PC-3 (cell line): ENCODE data around the gene FBXO10. TPM values are rescaled to one million over a fixed set of nuclear protein-coding genes. Genes with fewer than 3 reads are reported as not detected.

Experiments
- ATAC-seq: fragments of 200-7000 bp; cut with Tn5 transposase; 2 replicates; pipeline ENCODE4 v1.9.1; 2020; ENCODE audit warnings: mild to moderate bottlenecking, moderate library complexity
- BruUV-seq: library from RNA; stranded (reverse); fragments of 400-500 nt; replicated peaks from 2 replicates; lab custom pipeline; 2021; lab: Mats Ljungman, UMichigan
- CTCF ChIA-PET: fragments of 300-600 bp; sonication (Branson Sonifier 250); formaldehyde crosslinking; loops from one replicate; lab custom pipeline; 2022; ENCODE audit warnings: antibody characterized with exemption; lab: Charles Lee
- POLR2A ChIA-PET: fragments of 300-600 bp; sonication (Branson Sonifier 250); formaldehyde crosslinking; loops from one replicate; lab custom pipeline; 2022; ENCODE audit warnings: antibody characterized with exemption; ENCODE audit not compliant: unreplicated experiment; lab: Charles Lee
- DNase-seq: peaks from one replicate; pipeline ENCODE4 v3.0.0-alpha.2; 2015
- H2AFZ ChIP-seq: fragments of 300-600 bp; sonication (generic); 2 replicates; pipeline ENCODE4 v1.6.0; 2016; ENCODE audit warnings: antibody characterized with exemption, low read length
- H3F3A ChIP-seq: fragments of 300-600 bp; sonication (generic); one replicate; pipeline ENCODE4 v1.6.0; 2017; ENCODE audit warnings: antibody characterized with exemption, low read length, control low read depth, mild to moderate bottlenecking; ENCODE audit not compliant: unreplicated experiment
- H3K27ac ChIP-seq: fragments of 300-600 bp; sonication (generic); 2 replicates; pipeline ENCODE4 v1.5.1; 2016; ENCODE audit warnings: mild to moderate bottlenecking, low read length
- H3K27me3 ChIP-seq: fragments of 300-600 bp; sonication (generic); 2 replicates; pipeline ENCODE4 v1.6.1; 2016; ENCODE audit warnings: low read length, mixed read lengths
- H3K36me3 ChIP-seq: fragments of 300-600 bp; sonication (generic); 2 replicates; pipeline ENCODE4 v1.6.1; 2016; ENCODE audit warnings: low read depth, mixed run types, low read length, mixed read lengths
- H3K4me1 ChIP-seq: fragments of 300-600 bp; sonication (generic); 2 replicates; pipeline ENCODE4 v1.5.1; 2016; ENCODE audit warnings: low read length; ENCODE audit not compliant: insufficient read depth
- H3K4me2 ChIP-seq: fragments of 300-600 bp; sonication (generic); 2 replicates; pipeline ENCODE4 v1.6.0; 2016; ENCODE audit warnings: low read length
- H3K4me3 ChIP-seq: fragments of 300-600 bp; sonication (generic); 2 replicates; pipeline ENCODE4 v1.5.1; 2016; ENCODE audit warnings: mild to moderate bottlenecking, low read length, mixed read lengths
- H3K79me2 ChIP-seq: fragments of 300-600 bp; sonication (generic); 2 replicates; pipeline ENCODE4 v1.6.1; 2017; ENCODE audit warnings: low read length, mixed read lengths
- H3K9ac ChIP-seq: fragments of 300-600 bp; sonication (generic); 2 replicates; pipeline ENCODE4 v1.6.0; 2016; ENCODE audit warnings: mild to moderate bottlenecking, low read length
- H3K9me2 ChIP-seq: fragments of 300-600 bp; sonication (generic); replicated peaks from 2 replicates; pipeline ENCODE4 v1.6.1; 2016; ENCODE audit warnings: mixed run types, low read length, mixed read lengths
- H3K9me3 ChIP-seq: fragments of 300-600 bp; sonication (generic); 2 replicates; pipeline ENCODE4 v1.6.1; 2016; ENCODE audit warnings: low read length, mixed read lengths
- H4K20me1 ChIP-seq: fragments of 300-600 bp; sonication (generic); 2 replicates; pipeline ENCODE4 v1.6.1; 2016; ENCODE audit warnings: low read length, mixed read lengths
- EZH2 ChIP-seq: fragments of 300-600 bp; sonication (generic); IDR thresholded peaks from one replicate; pipeline ENCODE4 v1.6.1; 2017; ENCODE audit warnings: antibody characterized with exemption, mild to moderate bottlenecking, low read length; ENCODE audit not compliant: unreplicated experiment
- EZH2phosphoT487 ChIP-seq: fragments of 300-600 bp; sonication (generic); IDR thresholded peaks from 2 replicates; pipeline ENCODE4 v1.6.1; 2018; ENCODE audit warnings: mild to moderate bottlenecking, antibody characterized with exemption, low read length, borderline replicate concordance
- intact Hi-C: fragments of 100-400 bp; cut with micrococcal nuclease; formaldehyde crosslinking; loops from 2 replicates; pipeline ENCODE4 v1.9.0; 2023
- total RNA-seq: library from RNA; depleted of rRNA; stranded (reverse); fragments of >200 nt; gene quantifications from 2 replicates; pipeline ENCODE4 v1.2.3, GENCODE V29; 2014
- TF ChIP-seq, protein P1 (sequence below): fragments of 300-600 bp; sonication (generic); conservative IDR thresholded peaks from 2 replicates; pipeline ENCODE4 v1.5.1; 2017; ENCODE audit warnings: antibody characterized with exemption, low read depth, mild to moderate bottlenecking, low read length

The FBXO10 gene
- total RNA-seq, 1 experiment from 2014 or later = 2.6 TPM

DNA sequence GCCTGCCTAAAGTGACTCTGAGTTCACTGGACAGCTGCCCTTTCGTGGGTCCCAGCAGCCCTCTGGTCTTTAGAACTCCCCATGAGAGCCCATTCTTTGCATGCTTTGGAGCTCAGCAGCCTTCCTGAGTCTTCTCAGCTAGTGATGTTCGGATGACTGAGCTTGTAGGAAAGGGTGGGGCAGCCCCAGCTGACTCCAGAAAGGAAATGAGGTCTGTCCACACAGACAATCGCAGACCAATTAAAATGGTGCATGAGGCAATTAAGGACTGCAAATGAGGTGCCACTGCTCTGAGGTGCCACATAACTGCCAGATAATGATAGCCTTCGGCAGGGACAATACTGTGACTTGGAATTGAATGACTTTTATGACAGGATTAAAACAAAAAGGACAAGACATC lies 41.7 kb upstream of the FBXO10 start:
- H3K27ac ChIP-seq = no peak overlapping the region
- no peaks in the 10 kb centered on the region for H3K9me3 ChIP-seq
- H3K4me3 ChIP-seq = no peak overlapping the region
- H3K4me2 ChIP-seq = 0 out of 2 replicates have a peak overlapping the region, but pooled peaks have one; percentile 10
- DNase-seq = peak; percentile 28
- intact Hi-C loops = no loop called here
- TF ChIP-seq, protein P1, sequence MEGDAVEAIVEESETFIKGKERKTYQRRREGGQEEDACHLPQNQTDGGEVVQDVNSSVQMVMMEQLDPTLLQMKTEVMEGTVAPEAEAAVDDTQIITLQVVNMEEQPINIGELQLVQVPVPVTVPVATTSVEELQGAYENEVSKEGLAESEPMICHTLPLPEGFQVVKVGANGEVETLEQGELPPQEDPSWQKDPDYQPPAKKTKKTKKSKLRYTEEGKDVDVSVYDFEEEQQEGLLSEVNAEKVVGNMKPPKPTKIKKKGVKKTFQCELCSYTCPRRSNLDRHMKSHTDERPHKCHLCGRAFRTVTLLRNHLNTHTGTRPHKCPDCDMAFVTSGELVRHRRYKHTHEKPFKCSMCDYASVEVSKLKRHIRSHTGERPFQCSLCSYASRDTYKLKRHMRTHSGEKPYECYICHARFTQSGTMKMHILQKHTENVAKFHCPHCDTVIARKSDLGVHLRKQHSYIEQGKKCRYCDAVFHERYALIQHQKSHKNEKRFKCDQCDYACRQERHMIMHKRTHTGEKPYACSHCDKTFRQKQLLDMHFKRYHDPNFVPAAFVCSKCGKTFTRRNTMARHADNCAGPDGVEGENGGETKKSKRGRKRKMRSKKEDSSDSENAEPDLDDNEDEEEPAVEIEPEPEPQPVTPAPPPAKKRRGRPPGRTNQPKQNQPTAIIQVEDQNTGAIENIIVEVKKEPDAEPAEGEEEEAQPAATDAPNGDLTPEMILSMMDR = no peak
- TF ChIP-seq EZH2 (no peak), EZH2phosphoT487 (no peak)
- no peaks in the 10 kb centered on the region for H3K27me3 ChIP-seq
- H3K9me2 ChIP-seq = no peaks in the 10 kb centered on the region
- ChIA-PET POLR2A (no interaction called here), CTCF (no interaction called here)
- peak; percentile 42; the same call in 1 of the 2 replicates for ATAC-seq
- no peaks in the 10 kb centered on the region for H3K36me3 ChIP-seq
- H2AFZ ChIP-seq = no peak overlapping the region
- H3K79me2 ChIP-seq = no peaks in the 10 kb centered on the region
- H3F3A ChIP-seq = no peaks in the 10 kb centered on the region
- H3K9ac ChIP-seq = no peak overlapping the region
- no peaks in the 10 kb centered on the region for H4K20me1 ChIP-seq
- H3K4me1 ChIP-seq = peaks cover 5% of the 10 kb centered on the region; the same call in 1 of the 2 replicates
- BruUV-seq = no TSS peak

DNA sequence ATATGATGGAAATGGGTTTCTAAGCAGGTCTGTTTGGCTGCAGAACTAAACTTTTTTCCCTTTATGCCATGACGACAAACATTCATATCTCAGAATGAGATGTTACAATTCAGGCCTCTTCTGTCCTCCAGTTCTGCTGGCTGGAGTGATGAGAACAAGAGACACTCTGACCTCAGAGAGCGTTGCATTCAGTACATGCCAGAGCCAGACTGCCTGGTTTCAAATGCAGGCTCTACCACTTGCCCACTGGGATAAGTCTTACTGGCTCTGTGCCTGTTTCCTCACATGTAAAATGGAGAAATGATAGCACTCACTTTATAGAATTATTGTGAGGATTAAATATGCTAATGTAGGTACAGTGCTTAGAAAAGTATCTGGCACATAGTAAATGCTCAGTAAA lies 41.0 kb upstream of the FBXO10 start:
- H3K9ac ChIP-seq = no peak overlapping the region
- POLR2A ChIA-PET = no interaction called here
- H3K36me3 ChIP-seq = no peaks in the 10 kb centered on the region
- H3K4me1 ChIP-seq = peaks cover 5% of the 10 kb centered on the region; the same call in 1 of the 2 replicates
- H3K27ac ChIP-seq = no peak overlapping the region
- H3K79me2 ChIP-seq = no peaks in the 10 kb centered on the region
- H3K4me3 ChIP-seq = no peak overlapping the region
- H3K4me2 ChIP-seq = no peak overlapping the region
- TF ChIP-seq EZH2phosphoT487 (no peak), EZH2 (no peak)
- TF ChIP-seq, protein P1 = no peak
- no peaks in the 10 kb centered on the region for H3K9me2 ChIP-seq
- DNase-seq (no peak), ATAC-seq (no peak)
- intact Hi-C loops = no loop called here
- no peaks in the 10 kb centered on the region for H3K9me3 ChIP-seq
- no peaks in the 10 kb centered on the region for H3F3A ChIP-seq
- H2AFZ ChIP-seq = no peak overlapping the region
- CTCF ChIA-PET = no interaction called here
- H3K27me3 ChIP-seq = no peaks in the 10 kb centered on the region
- H4K20me1 ChIP-seq = no peaks in the 10 kb centered on the region
- BruUV-seq = no TSS peak

DNA sequence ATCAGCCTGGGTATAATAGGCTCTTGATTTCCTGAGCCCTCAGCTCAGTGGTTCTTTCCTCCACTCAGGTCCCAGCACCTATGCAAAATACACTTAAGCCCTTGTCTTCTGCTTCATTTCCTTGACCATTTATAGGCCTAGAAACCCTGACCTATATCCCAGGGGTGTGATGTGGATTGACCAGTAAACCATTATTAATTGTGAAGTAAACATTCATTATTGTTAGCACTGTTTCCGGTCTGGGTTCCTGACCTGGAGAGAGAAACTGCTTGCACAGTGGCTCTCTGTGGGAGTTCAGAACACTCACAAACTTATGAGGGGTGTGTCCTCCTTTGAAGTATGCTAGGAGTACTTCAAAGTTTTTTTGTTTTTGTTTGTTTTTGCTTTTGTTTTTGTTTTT lies 35.8 kb upstream of the FBXO10 start:
- Histone ChIP-seq H3K27me3 (peaks cover 10% of the 10 kb centered on the region; the same call in 1 of the 2 replicates), H3K79me2 (no peaks in the 10 kb centered on the region), H3K27ac (no peak overlapping the region), H3K36me3 (no peaks in the 10 kb centered on the region), H3K4me3 (no peak overlapping the region), H3K9ac (no peak overlapping the region), H2AFZ (no peak overlapping the region), H4K20me1 (no peaks in the 10 kb centered on the region), H3F3A (no peaks in the 10 kb centered on the region), H3K4me1 (no peaks in the 10 kb centered on the region), H3K9me2 (no peaks in the 10 kb centered on the region), H3K9me3 (no peaks in the 10 kb centered on the region), H3K4me2 (no peak overlapping the region)
- CTCF ChIA-PET = no interaction called here
- ATAC-seq = no peak
- intact Hi-C loops = no loop called here
- POLR2A ChIA-PET = no interaction called here
- BruUV-seq = no TSS peak
- TF ChIP-seq EZH2 = no peak
- DNase-seq = no peak
